GM12878 (cell line): Measurements from ENCODE around the gene DPP4. TPM values are rescaled to one million over a fixed set of nuclear protein-coding genes. Genes with fewer than 3 reads are reported as not detected.

Experiments
- ATAC-seq: fragments of 200-7000 bp; cut with Tn5 transposase; 3 replicates; pipeline ENCODE4 v1.9.1; 2020; ENCODE audit warnings: mild to moderate bottlenecking, moderate library complexity
- BruUV-seq: library from RNA; stranded (reverse); fragments of 400-500 nt; replicated peaks from 2 replicates; lab custom pipeline; 2021; lab: Mats Ljungman, UMichigan
- CTCF ChIA-PET: fragments of 300-600 bp; sonication (Branson Sonifier 250); formaldehyde crosslinking; extraction: SDS; loops from one replicate; lab custom pipeline; 2021; ENCODE audit warnings: inconsistent platforms; lab: Yijun Ruan, JAX
- POLR2A ChIA-PET: fragments of 350-600 bp; formaldehyde crosslinking; extraction: SDS; loops from one replicate; lab custom pipeline; 2021; ENCODE audit warnings: inconsistent platforms; lab: Charles Lee
- RAD21 ChIA-PET: fragments of 300-600 bp; sonication (Branson Sonifier 250); formaldehyde crosslinking; loops from one replicate; lab custom pipeline; 2023; ENCODE audit warnings: antibody characterized with exemption; ENCODE audit not compliant: unreplicated experiment; lab: Charles Lee
- SMC1A ChIA-PET: fragments of 300-600 bp; sonication (Branson Sonifier 250); formaldehyde crosslinking; loops from one replicate; lab custom pipeline; 2023; ENCODE audit not compliant: unreplicated experiment, uncharacterized antibody; lab: Charles Lee
- DNase-seq: peaks from one replicate; pipeline ENCODE4 v3.0.0-alpha.2; 2011; ENCODE audit warnings: low read depth, low spot score
- FAIRE-seq: peaks from 3 replicates; lab custom pipeline; 2011; peaks lifted over from hg19 to GRCh38; lab: Jason Lieb, UNC
- H2AFZ ChIP-seq: 2 replicates; pipeline ENCODE4 v1.6.0; 2011; ENCODE audit warnings: low read depth, low read length, control low read depth; ENCODE audit not compliant: control insufficient read depth
- H3K27ac ChIP-seq: 2 replicates; pipeline ENCODE4 v1.5.1; 2011; ENCODE audit warnings: control low read depth; ENCODE audit not compliant: control insufficient read depth, insufficient read depth
- H3K27me3 ChIP-seq, 2 experiments: replicated peaks in 1 of 2; 2 replicates each; pipeline versions ENCODE4 v1.6.0 to v1.6.1; 2011; ENCODE audit warnings: low read length in 1 of 2; ENCODE audit not compliant: control insufficient read depth in 2 of 2, insufficient read depth in 2 of 2
- H3K36me3 ChIP-seq, 2 experiments: 2 replicates each; pipeline ENCODE4 v1.5.1; 2011; ENCODE audit warnings: low read length in 1 of 2; ENCODE audit not compliant: control insufficient read depth in 2 of 2, insufficient read depth in 2 of 2
- H3K4me1 ChIP-seq: 2 replicates; pipeline ENCODE4 v1.6.1; 2011; ENCODE audit warnings: mild to moderate bottlenecking, low read length, moderate library complexity, mixed read lengths; ENCODE audit not compliant: control insufficient read depth, insufficient read depth
- H3K4me2 ChIP-seq: 2 replicates; pipeline ENCODE4 v1.6.0; 2011; ENCODE audit warnings: control low read depth; ENCODE audit not compliant: control insufficient read depth, insufficient read depth
- H3K4me3 ChIP-seq: fragments of 200-600 bp; sonication (generic); 2 replicates; pipeline ENCODE4 v1.5.1; 2016
- H3K79me2 ChIP-seq: 2 replicates; pipeline ENCODE4 v1.6.0; 2011; ENCODE audit warnings: low read length; ENCODE audit not compliant: control insufficient read depth, insufficient read depth
- H3K9ac ChIP-seq: 2 replicates; pipeline ENCODE4 v1.8.0; 2011; ENCODE audit warnings: low read length, control low read depth, mixed read lengths; ENCODE audit not compliant: control insufficient read depth, insufficient read depth
- H3K9me3 ChIP-seq: replicated peaks from 3 replicates; pipeline ENCODE4 v1.5.1; 2011; ENCODE audit warnings: mild to moderate bottlenecking, low read length; ENCODE audit not compliant: control insufficient read depth, insufficient read depth
- H4K20me1 ChIP-seq: 2 replicates; pipeline ENCODE4 v1.6.0; 2011; ENCODE audit not compliant: control insufficient read depth, insufficient read depth
- BCL11A ChIP-seq: IDR thresholded peaks from 2 replicates; pipeline ENCODE4 v1.6.1; 2011; ENCODE audit warnings: low read depth, low read length
- EGR1 ChIP-seq, 2 experiments: IDR thresholded peaks; 1 replicate in 1 of 2; 2 replicates in 1 of 2; pipeline ENCODE4 v1.6.1; 2011 to 2012; ENCODE audit warnings: low read depth in 2 of 2, low read length in 2 of 2, borderline replicate concordance in 1 of 2, mild to moderate bottlenecking in 1 of 2, moderate library complexity in 1 of 2
- ETV6 ChIP-seq, 2 experiments: fragments of 450-650 bp in 1 of 2; IDR thresholded peaks in 1 of 2; conservative IDR thresholded peaks in 1 of 2; 2 replicates each; pipeline ENCODE4 v1.6.1; 2014; ENCODE audit warnings: antibody characterized with exemption in 1 of 2, borderline replicate concordance in 1 of 2, low read depth in 1 of 2, mild to moderate bottlenecking in 1 of 2, moderate library complexity in 1 of 2
- NFYA ChIP-seq: IDR thresholded peaks from 2 replicates; pipeline ENCODE4 v1.6.1; 2011; ENCODE audit warnings: low read depth, mild to moderate bottlenecking, low read length, improper control_type of control experiment, borderline replicate concordance
- PAX5 ChIP-seq: IDR thresholded peaks from 2 replicates; pipeline ENCODE4 v1.6.1; 2011; ENCODE audit warnings: low read depth, low read length, borderline replicate concordance
- SRF ChIP-seq, 2 experiments: IDR thresholded peaks; 2 replicates each; pipeline ENCODE4 v1.6.1; 2011; ENCODE audit warnings: low read depth in 2 of 2, low read length in 2 of 2, mild to moderate bottlenecking in 1 of 2, moderate library complexity in 1 of 2
- SUPT20H ChIP-seq: IDR thresholded peaks from 2 replicates; pipeline ENCODE4 v1.6.1; 2011; ENCODE audit warnings: low read depth, mild to moderate bottlenecking, low read length, moderate library complexity, borderline replicate concordance; ENCODE audit not compliant: control insufficient read depth
- USF2 ChIP-seq: IDR thresholded peaks from 2 replicates; pipeline ENCODE4 v1.6.1; 2011; ENCODE audit warnings: low read depth, low read length, improper control_type of control experiment, borderline replicate concordance
- WGBS: methylation state at CpG from one replicate; pipeline ENCODE4 v1.1.6; 2016; ENCODE audit warnings: low lambda C conversion rate; ENCODE audit not compliant: insufficient replicate concordance, insufficient coverage; ENCODE audit errors: missing lambda C conversion rate; 5-methylcytosine and 5-hydroxymethylcytosine counted together
- in situ Hi-C: fragments of 300-500 bp; cut with MboI; formaldehyde crosslinking; loops from 9 replicates; pipeline ENCODE4 v1.14.3; 2018; ENCODE audit warnings: mixed read lengths
- intact Hi-C: fragments of 100-400 bp; cut with micrococcal nuclease; formaldehyde crosslinking; loops from one replicate; pipeline ENCODE4 v1.14.2; 2022; ENCODE audit not compliant: unreplicated experiment
- polyA plus RNA-seq, 11 experiments: library from polyadenylated mRNA; depleted of rRNA in 4 of 11; unstranded in 6 of 11; stranded (reverse) in 5 of 11; fragments of >200 nt; fragmentation: Nextera tagmentation in 4 of 11; fragmentation: Illumina TruSeq in 1 of 11; extraction: Ambion mirVana in 4 of 11; extraction: Trizol in 1 of 11; gene quantifications; 1 replicate in 1 of 11; 2 replicates in 10 of 11; pipeline versions ENCODE4 v1.2.1 to v1.2.3, GENCODE V29; 2011 to 2016; ENCODE audit warnings: inconsistent platforms in 2 of 11, missing spikeins in 2 of 11, low read depth in 1 of 11
- total RNA-seq, 4 experiments: library from RNA; depleted of rRNA in 3 of 4; stranded (reverse); fragments of >200 nt in 3 of 4; fragmentation: Illumina TruSeq in 1 of 4; extraction: Trizol in 1 of 4; gene quantifications; 2 replicates each; pipeline versions ENCODE4 v1.2.1 to v1.2.3, GENCODE V29; 2013 to 2021
- TF ChIP-seq, protein P1 (sequence below): fragments of 450-650 bp; IDR thresholded peaks from 2 replicates; pipeline ENCODE4 v1.6.1; 2018; ENCODE audit warnings: mild to moderate bottlenecking, low read depth, moderate library complexity; ENCODE audit not compliant: partially characterized antibody

DPP4 gene
- total and polyA plus RNA-seq, 10 of the 15 experiments (the other 5 are each of a cell fraction or from before 2014, with no cell fraction given), result 4.1 to 11.4 (median 9.3) TPM

- no peaks in the 10 kb centered on the region for H4K20me1 ChIP-seq
- H3K4me2 ChIP-seq, result no peak overlapping the region
- in situ Hi-C loops, result no loop called here
- no peak overlapping the region for H3K27ac ChIP-seq
- H3K4me3 ChIP-seq, result no peak overlapping the region
- H3K4me1 ChIP-seq, result peaks cover 6% of the 10 kb centered on the region; the same call in 1 of the 2 replicates
- ChIA-PET POLR2A (interaction anchor here (0.5 to 9.8 kb wide), 3 partner anchors 11 to 470 kb away, joined by 3 to 98 read pairs (median 4); no protein-coding TSS in a partner anchor), SMC1A (interaction anchor here (0.7 to 10.2 kb wide), 5 partner anchors 9 to 127 kb away, joined by 3 to 152 read pairs (median 4); no protein-coding TSS in a partner anchor), CTCF (interaction anchor here (1.1 kb wide), 2 partner anchors 10 to 227 kb away, joined by 3 read pairs; no protein-coding TSS in a partner anchor), RAD21 (interaction anchor here (1.5 to 4.9 kb wide), 2 partner anchors 7 to 11 kb away, joined by 4 to 46 read pairs; no protein-coding TSS in a partner anchor)
- BruUV-seq, result no TSS peak
- WGBS, result 0% methylated on average over 2 of the region's 2 CpGs
- DNase-seq (no peak), ATAC-seq (no peak), FAIRE-seq (no peak)
- no peak overlapping the region for H3K9ac ChIP-seq
- H3K27me3 ChIP-seq, result no peaks in the 10 kb centered on the region
- H2AFZ ChIP-seq, result no peak overlapping the region
- intact Hi-C loops, result no loop called here
- no peaks in the 10 kb centered on the region; a peak in 2 of 4 replicates for H3K36me3 ChIP-seq
- TF ChIP-seq SRF (IDR thresholded peaks at IDR 0.05; ENCODE audit: low read depth in 2 of 2, low read length in 2 of 2), result no peak
- no peak for TF ChIP-seq ETV6 (conservative IDR thresholded peaks at IDR 0.05 in 1 of 2, IDR thresholded peaks at IDR 0.05 in 1 of 2; ENCODE audit: borderline replicate concordance in 1 of 2, low read depth in 1 of 2)
- no peak for TF ChIP-seq NFYA
- TF ChIP-seq SUPT20H, result no peak
- TF ChIP-seq, protein P1, sequence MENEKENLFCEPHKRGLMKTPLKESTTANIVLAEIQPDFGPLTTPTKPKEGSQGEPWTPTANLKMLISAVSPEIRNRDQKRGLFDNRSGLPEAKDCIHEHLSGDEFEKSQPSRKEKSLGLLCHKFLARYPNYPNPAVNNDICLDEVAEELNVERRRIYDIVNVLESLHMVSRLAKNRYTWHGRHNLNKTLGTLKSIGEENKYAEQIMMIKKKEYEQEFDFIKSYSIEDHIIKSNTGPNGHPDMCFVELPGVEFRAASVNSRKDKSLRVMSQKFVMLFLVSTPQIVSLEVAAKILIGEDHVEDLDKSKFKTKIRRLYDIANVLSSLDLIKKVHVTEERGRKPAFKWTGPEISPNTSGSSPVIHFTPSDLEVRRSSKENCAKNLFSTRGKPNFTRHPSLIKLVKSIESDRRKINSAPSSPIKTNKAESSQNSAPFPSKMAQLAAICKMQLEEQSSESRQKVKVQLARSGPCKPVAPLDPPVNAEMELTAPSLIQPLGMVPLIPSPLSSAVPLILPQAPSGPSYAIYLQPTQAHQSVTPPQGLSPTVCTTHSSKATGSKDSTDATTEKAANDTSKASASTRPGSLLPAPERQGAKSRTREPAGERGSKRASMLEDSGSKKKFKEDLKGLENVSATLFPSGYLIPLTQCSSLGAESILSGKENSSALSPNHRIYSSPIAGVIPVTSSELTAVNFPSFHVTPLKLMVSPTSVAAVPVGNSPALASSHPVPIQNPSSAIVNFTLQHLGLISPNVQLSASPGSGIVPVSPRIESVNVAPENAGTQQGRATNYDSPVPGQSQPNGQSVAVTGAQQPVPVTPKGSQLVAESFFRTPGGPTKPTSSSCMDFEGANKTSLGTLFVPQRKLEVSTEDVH, result no peak
- TF ChIP-seq EGR1 (IDR thresholded peaks at IDR 0.05; ENCODE audit: borderline replicate concordance in 1 of 2, low read depth in 2 of 2, low read length in 2 of 2), result no peak
- no peak for TF ChIP-seq USF2
- TF ChIP-seq PAX5, result no peak
- no peak for TF ChIP-seq BCL11A
- TF ChIP-seq, all 136 proteins: peak for 0
- no peaks in the 10 kb centered on the region for H3K79me2 ChIP-seq
- no peaks in the 10 kb centered on the region for H3K9me3 ChIP-seq
Measured at GRCh38 chr2:162070228-162070936, 3.6 kb downstream of the DPP4 start.
